ENCODE measurements around the gene PARVB.

DNA sequence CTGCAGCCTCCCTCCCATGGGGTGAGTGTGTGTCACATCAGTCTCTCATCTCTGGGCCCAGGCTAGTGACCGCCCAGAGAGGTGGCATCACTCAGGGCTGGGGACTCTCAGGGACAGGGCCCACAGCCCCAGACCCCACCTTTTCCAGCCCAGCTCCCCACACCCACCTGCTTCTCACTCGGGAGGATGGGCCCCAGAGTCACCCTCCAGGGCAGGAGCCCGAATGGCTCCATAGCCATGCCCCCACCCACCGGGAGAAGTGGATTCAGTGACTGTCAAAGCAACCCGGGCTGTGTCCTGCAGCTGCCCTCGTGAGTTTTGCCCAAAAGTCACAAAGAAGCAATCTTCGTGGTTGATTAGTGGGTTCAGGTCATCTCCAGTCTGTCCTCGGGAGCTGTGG, 182.6 kb downstream of the PARVB start:
- TF ChIP-seq, protein P1, sequence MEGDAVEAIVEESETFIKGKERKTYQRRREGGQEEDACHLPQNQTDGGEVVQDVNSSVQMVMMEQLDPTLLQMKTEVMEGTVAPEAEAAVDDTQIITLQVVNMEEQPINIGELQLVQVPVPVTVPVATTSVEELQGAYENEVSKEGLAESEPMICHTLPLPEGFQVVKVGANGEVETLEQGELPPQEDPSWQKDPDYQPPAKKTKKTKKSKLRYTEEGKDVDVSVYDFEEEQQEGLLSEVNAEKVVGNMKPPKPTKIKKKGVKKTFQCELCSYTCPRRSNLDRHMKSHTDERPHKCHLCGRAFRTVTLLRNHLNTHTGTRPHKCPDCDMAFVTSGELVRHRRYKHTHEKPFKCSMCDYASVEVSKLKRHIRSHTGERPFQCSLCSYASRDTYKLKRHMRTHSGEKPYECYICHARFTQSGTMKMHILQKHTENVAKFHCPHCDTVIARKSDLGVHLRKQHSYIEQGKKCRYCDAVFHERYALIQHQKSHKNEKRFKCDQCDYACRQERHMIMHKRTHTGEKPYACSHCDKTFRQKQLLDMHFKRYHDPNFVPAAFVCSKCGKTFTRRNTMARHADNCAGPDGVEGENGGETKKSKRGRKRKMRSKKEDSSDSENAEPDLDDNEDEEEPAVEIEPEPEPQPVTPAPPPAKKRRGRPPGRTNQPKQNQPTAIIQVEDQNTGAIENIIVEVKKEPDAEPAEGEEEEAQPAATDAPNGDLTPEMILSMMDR (IDR thresholded peaks at IDR 0.05; ENCODE audit: poor library complexity) = no peak
- TF ChIP-seq EZH2 (IDR thresholded peaks at IDR 0.05; ENCODE audit: borderline replicate concordance) = no peak
- no peak for TF ChIP-seq EZH2phosphoT487 (IDR thresholded peaks at IDR 0.05; ENCODE audit: low read depth, severe bottlenecking, unreplicated experiment)
